Cerebellar cortex (tissue), 1 donor: ENCODE results near the gene PRG2.

Source experiments
- DNase-seq: peaks from one replicate; pipeline ENCODE4 v3.0.0-alpha.2; 2015; ENCODE audit warnings: low spot score

PRG2 gene

DNA sequence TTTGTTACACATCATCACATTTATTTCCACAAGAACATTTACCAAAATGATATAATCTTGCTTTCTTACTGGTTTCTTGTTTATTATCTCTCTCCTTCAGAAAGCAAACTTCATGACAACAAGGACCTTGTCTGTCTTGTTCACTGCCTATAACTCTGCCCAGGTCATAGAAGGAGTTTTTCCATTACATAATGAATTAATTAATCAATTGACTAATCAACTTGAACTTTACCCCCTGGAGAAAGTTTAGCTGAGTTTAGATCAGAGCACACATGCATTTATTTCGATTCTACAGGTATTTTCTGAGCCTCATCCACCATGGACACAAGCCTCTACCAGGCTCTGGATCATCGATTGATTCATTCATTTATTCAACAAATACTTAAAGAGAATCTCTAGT, 6.3 kb upstream of the PRG2 start:
- no peak for DNase-seq

DNA sequence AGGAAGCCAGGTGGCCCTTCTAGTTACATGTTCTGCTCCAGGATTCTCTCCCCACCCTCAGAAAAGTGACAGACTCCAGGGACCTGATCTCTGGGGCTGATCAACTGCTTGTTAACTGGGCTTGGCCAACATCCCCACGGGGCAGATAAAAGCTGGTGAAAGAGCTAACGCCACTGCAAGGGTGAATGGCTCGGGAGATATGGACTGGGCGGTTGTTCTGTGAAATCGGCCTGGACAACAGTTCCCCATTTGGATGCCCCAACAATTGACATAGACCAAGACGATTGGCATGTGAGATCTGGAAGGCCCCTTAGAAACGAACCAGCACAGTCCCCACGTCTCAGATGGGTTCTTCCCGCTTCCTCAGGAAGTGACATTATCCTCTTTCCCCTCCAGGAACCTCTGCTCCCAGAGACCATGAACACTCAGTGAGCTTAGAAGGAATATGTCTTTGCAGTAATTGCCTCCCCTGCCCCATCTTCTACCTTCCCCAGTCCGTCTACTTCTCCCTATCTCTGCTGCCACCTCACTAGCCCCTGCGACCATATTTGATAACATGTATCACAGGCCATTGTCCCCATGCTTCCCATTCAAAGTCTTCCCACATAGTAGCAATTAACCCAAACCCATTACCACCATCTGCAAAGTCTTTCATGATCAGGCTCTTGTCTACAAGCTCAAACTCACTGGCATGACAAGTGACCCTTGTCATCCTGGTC, 5.6 kb upstream of the PRG2 start:
- no peak for DNase-seq

DNA sequence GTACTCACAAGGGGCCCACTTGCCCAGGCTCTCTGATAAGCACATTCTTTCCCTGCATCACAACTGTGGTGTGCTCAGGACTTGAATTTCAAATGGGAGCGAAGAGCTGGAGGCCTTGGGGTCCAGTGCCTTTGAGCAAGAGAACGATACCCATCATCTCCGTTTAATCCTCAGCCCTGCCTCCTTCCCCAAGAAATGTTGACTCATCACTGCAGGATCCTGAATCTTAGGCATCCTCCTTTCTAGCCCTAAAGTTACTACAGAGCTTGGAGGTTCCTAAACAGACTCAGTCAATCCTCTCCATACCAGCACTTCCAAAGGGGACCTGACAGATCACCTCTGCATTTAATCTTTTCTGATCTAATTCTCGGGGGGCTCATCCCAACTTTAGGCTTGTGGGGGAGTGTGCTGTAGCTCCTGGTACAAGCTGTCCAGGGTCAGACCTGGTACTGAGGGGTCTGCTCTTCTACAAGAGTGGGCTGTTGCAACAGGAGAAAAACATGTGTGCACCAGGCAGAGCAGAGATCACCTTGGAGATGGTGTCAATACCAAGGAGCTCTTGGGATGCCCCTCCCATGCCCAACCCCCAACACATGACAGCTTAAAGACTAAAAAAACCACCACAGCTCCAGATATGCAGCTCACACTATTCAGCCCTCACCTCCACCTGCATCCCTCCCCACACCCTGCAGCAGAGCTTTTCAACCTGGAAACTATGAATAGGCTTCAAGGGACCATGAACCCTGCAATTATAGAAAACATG, 3.9 kb upstream of the PRG2 start:
- DNase-seq, result no peak

DNA sequence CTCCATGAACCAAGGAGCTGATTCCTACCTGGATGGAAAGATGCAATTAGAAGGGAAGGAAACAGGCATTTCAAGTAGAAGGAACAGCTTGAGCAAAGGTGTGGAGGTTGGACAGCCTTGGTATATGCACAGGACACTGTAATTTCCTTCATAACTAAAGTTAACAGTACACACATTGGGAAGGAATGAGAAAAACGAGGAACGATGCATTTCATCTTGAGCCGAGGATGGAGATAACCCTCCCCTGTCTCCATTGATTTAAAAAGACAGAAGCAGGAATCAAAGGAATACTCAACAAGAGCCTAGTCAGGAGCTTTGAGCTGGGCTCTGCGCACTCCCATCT, 2.3 kb upstream of the PRG2 start:
- DNase-seq, result no peak

DNA sequence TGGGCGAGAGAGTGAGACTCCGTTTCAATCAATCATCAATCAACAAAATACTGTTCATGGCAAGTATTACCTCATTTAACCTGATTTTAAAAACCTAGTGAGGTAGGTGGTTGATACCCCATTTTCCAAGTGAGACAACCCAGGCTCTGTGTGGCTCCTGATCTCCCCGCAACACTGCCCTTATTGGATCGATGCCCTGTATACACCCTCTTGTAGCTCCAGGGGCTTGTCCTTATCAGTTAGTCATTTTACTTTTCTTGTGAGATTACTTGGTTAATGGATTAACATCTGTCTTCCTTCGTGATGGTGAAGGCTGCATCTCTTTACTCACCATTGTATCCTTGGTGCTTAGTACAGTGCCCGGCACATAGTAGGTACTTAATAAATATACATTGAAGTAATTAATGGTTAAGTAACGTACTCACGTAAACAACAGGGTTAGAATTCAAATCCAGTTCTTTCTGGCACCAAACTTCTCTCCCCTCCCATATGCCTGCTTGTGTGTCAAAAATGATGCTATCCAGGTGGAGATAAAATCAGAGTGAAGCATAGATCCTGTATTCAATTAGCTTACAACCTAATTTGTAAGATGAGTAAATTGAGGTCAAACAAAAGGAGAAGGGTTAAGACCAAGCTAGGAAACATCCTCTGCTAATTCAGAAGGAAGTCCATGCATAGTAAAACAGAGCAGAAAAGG, 1.8 kb upstream of the PRG2 start:
- DNase-seq, result no peak

DNA sequence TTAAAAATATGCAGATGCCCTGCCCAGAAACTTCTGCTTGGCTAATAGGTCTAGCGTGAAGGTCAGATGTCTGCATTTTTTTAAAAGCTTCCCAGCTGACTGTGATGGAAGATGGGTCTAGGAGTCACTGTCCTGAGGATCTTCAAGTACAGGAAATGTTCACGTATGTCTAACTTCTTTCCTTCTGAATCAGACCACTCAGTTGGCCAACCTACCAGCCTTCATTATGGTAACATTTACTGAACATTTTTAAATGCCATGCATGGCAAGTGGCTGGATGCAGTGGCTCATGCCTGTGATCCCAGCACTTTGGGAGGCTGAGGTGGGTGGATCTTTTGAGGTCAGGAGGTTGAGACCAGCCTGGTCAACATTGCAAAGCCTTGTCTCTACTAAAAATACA, 1.1 kb upstream of the PRG2 start:
- no peak for DNase-seq

DNA sequence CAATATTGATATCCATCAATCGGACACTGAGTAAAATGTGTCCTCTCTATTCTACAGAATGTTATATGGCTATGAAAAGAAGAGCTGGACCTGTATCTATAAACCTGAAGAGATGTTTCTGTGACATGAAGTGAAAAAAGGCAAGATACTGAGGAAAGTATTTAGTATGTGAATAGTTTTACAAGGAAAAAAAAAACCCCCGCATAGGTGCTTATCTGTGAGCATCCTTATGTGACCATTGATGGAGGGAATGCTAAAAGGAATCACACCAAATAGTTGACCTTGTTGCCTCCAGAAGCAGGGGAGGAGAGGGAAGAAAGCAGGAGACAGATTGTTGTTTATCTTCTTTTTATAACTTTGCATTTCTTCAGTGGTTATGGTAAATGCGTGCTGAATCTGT, 661 bp upstream of the PRG2 start:
- DNase-seq, result no peak

DNA sequence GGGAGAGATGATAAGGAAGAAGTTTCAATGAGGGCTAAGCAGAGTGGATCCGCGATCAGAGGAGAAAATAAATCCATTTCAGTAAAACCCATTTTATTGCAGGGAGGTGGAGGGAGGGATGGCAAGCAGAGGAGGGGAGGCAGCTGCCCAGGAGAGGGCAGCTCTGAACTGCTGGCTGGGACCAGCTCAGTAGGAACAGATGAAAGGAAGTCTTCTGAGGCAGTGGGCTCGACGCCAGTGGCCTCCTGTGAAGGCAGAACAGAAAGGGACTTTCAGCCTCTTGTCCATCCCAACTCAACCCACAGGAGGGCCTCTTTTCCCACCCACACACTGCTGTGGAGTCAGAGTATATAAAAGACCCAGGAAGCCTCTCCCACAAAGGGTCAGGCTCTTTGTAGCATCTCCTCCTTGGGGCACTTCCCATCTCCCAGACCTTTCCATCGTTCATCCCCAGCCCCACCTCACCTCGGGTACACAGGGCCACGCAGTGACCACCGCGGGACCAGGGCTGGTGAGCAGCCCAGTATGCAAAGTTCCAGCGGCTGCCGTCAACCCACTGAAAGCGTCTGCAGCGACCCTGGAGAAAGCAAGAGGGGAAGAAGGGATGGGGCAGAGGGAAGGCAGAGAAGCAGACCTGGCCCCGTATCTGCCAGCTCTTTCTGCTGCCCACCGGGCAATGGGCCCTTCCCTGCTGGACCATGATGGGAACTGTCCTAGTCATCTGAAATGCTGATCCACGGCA, 3.0 kb downstream of the PRG2 start:
- no peak for DNase-seq

DNA sequence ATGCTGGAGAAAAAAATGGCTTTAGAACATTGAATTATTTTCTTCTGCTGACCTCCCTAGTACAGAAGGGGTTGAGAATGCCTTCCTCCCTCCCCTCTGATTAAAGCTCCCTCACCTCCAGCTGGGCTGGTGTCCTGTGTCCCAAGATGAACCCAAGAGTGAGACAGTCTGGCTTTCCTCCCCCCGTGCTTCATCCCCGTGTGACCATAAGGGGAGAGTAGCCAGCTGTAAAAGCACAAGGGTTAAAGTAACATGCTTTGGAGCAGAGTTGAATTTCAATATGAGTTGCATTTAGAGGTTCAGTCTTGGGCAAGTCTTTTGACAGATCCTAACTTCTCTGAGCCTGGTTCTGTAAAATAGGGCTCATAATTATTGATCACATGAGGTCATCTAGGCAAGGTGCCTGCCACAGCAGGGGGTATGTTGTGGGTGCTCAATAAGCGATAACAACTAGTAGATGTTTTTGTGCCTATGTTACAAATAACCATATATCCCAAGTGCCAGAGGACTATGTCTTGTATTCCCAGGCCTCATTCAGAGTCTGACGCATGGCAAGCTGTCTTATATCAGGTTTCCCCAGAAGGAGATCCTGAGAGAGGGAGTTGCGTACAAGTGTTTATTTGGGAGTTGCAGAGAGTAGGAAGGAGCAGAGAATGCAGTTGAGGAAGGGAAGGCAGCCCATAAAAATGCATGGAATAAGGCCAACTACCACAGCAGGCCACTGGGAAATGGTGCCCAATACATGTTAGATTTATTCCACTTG, 4.1 kb downstream of the PRG2 start:
- no peak for DNase-seq

DNA sequence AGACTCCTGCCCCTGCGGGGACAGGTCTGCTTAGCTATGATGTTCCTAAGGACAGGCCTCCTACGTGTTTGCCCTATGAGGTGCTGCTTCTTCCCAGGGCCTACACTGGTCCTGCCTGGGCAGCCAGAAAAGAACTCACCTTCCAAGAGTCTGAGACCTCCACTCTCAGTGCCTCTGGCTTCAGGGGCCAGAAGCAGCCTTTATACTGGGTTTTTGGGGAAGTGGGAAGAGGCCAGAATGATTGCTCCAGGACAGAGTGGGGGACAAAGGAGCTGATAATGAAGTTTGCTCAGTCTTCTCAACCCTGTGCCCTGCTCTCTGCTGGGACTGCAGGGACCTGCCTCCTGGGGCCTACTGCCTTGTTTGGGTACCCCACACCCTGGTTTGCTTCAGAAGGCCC, 9.5 kb downstream of the PRG2 start, which contains the start of gene PRG3:
TSS of gene PRG3 (minus strand) at position 176 of the 400 bp plus-strand sequence. CDS start 442 bp downstream, outside the sequence.
- no peak for DNase-seq

DNA sequence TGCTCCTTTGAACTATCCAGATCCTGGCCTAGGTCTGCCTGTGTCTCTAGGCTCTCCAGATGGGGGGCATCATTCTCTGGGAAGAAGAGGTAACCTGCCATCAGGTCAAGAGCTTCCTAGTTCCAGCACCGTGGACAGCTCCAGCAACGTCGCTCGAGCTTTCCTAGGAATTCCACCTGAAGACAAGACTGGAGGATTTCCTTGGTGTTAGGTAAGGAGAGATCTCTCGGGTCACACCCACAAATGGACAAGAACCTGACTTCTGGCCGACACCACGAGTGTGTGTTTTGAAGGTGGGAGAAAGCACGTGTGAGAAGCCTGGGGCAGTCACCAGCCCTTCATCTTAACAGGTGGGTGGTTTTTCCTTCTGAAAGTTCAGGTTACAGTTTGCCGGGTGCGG, 10.7 kb downstream of the PRG2 start:
- no peak for DNase-seq

DNA sequence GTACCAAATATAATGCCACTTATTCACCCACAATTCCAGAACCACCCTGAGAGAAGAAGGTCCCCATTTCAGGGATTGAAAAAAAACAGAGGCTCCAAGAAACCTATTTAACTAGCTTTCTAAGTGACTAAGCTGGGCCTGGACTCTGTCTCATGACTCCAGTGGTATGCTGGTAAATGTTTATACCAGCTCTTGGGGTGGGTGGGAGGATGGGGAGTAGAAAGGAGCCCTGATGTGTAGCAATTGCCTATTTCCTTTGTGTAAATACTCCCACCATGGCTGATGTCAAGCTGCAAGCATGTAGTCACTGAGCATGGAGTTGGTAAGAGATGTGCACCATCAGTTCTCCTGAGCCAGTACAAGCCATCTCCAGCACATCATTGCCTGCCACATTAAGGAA, 12.3 kb downstream of the PRG2 start:
- DNase-seq, result no peak

DNA sequence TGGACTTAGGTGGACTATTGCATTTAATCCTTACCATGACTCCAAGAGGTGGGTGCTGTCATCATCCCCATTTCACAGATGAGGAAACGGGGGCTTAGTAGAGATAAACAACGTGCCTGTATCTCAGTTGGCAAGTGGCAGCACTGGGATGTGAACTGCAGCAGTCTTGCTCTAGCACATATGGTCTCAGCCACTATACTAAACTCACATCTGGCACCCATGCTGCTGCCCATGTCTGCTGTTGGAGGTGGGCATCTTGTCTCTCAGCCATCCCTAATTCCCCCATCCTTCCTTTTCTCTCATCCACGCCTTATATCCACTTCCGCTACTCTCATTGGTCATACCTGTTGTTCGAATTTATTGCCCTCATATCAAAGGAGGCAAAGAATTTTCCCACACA, 13.3 kb downstream of the PRG2 start:
- DNase-seq, result no peak

DNA sequence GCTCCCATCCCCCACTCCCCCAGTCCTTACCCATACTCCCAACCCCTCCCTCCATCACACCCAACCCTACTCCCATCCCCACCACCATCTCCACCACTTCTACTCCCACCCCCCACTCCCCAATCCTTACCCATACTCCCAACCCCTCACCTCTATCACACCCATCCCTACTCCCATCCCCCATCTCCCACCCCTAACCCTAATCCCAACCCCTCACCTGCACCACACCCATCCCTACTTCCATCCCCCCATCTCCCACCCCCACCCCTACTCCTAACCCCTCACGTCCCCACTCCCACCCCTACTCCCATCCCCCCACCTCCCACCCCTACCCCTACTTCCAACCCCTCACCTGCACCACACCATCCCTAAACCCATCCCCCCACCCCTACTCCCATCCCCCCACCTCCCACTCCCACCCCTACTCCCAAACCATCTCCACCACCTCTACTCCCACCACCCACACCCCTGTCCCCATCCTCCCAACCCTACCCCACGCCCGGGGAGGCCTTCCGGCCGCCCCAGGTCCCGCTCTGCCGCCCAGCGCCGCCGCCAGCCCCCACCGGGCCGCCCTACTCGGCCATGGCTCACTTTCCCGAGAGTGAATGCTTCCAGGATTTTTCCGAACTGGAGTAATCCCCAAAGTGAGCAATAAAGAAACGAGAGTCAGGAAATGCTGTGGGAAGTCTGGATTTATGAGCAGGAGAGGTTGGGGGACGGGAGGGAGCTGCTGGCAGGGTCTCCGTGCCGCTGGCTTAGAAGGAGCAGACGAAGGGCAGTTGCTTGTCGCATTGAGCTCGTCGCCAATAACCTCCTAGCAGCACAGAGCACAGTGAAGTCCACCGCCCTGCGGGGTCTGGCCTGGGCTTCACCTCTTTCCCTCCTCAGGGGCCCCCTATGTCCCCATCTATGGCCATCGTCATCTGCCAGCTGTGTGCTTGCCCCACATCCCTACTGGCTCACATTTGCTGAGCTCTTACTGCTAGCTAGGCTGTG, 14.1 kb downstream of the PRG2 start:
- no peak for DNase-seq

DNA sequence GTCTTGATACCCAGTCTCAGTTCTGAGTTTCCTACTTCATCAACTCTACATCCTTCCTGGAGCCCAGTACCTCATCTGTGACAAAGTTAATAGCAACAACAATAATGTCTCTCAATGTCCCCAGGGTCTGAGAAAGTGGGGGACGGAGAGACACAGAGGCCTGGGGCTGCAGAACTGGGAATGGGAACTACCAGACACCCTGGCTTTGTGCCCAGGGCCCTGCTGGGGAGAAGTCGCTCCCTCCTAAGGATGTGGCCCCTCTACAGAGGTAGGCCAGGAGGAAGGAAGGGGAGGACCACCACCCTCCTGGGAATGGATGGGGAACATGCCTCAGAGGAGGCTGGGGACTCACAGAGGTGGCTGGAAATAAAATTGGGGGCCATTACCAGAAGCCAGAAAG, 15.0 kb downstream of the PRG2 start:
- no peak for DNase-seq

DNA sequence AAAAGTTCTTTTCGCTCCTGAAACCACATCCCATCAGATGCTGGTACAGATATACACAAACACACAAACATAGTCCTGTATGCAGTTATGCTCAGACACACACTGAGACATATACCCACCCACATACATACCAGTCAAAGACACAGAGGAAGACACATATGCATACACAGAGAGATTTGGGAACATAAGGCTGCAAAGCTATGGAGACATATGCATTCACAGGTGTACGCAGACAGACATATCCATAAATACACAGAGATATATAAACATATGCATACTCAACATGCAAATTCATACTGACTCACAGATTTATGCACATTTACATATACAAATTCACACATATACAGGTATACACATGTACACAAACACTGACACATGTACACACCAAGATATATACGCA, 15.5 kb downstream of the PRG2 start:
- DNase-seq, result no peak

DNA sequence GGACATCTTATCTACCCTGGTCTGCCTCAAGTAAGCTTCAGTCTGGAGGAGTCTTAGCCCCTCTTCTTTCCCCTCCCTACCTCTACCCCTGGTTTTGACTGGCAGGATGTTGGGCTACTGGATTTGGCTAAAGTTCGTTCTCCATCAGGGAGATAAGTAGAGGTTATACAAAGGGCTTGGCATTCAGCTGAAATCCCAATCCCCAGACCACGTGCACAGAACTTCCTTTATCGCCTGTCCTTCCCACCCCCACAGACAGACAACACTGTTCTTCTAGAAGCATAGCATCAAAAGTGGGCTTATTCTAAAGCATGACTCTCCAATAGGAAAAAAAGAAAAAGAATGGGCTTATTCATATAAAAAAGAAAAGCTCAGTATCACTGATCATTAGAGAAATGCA, 17.3 kb downstream of the PRG2 start:
- no peak for DNase-seq

DNA sequence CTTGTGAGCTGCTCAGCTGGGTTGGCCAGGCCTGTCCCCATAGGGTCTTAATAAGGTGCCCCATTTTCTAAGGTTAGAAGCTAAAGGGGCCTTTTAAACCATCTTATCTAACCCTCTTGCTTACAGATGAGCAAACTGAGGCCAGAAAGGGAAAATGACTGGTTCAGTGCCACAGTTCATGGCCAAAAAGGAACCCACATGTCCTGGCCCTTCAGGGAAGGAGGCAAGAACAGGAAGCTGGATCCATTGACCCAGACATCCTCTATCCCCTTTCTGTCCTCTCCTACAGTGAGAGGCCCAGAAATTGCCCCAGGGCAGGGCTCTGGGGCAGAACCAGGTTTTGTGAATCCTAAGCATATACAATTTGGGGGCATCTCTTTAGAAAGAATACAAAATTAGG, 19.5 kb downstream of the PRG2 start:
- no peak for DNase-seq

DNA sequence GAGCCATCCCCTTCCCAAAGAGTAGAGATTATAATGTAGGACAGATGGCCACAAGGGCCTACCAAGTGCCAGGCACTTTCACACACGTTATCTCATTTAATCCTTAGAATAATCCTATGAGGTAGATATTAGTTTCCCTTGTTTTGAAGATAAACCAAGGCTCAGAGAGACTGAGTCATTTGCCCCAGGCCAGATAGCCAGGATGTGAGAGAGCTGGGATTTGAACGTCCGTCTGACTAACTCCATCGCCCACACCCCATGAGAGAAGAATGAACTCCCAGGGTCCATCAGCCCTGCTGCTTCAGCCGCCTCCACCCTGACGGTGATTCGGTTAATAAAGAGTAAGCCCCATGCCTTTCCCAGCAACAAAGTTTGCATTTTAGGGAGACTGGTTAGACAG, 20.2 kb downstream of the PRG2 start:
- DNase-seq, result no peak

DNA sequence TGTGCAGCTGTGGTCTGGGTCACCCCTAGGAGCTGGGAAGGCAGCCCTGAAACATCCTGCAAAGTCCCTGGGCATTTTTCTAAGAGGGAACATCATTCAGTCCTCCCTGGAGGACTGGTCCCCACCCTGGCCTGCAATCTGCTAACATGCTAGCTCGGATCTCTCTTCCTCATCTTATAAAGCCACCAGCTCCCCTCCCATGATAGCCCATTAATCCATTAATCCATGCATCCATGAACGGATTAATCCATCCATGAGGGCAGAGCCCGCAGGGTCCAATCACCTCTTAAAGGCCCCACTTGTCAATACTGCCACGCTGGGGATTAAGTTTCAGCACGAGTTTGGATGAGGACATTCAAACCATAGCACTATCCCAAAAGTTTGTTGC, 21.6 kb downstream of the PRG2 start:
- no peak for DNase-seq
